A673 (cell line): ENCODE data around the gene NSUN3. TPM values are rescaled to one million over a fixed set of nuclear protein-coding genes. Genes with fewer than 3 reads are reported as not detected.
A peak's percentile ranks its signal among the peaks of the same experiment; 100 is the strongest.

ENCODE experiments used
- BruUV-seq: library from RNA; stranded (reverse); fragments of 400-500 nt; replicated peaks from 2 replicates; lab custom pipeline; 2021; lab: Mats Ljungman, UMichigan
- CTCF ChIA-PET: fragments of 300-600 bp; sonication (Branson Sonifier 250); formaldehyde crosslinking; loops from one replicate; lab custom pipeline; 2022; ENCODE audit warnings: antibody characterized with exemption; lab: Charles Lee
- POLR2A ChIA-PET: fragments of 300-600 bp; sonication (Branson Sonifier 250); formaldehyde crosslinking; loops from one replicate; lab custom pipeline; 2022; ENCODE audit warnings: antibody characterized with exemption; ENCODE audit not compliant: low non-redundant PET; lab: Charles Lee
- DNase-seq: peaks from one replicate; pipeline ENCODE4 v3.0.0-alpha.2; 2015; ENCODE audit warnings: low spot score
- H3K27ac ChIP-seq: fragments of 200-600 bp; sonication (generic); 2 replicates; pipeline ENCODE4 v1.5.1; 2016; ENCODE audit warnings: mixed run types, low read depth, mild to moderate bottlenecking, mixed read lengths, antibody characterized with exemption, low read length; ENCODE audit not compliant: poor library complexity, severe bottlenecking
- H3K27me3 ChIP-seq: fragments of 200-600 bp; sonication (generic); replicated peaks from 2 replicates; pipeline ENCODE4 v1.6.1; 2017; ENCODE audit warnings: mixed run types, low read depth, mild to moderate bottlenecking, mixed read lengths, antibody characterized with exemption, low read length; ENCODE audit not compliant: insufficient read depth, poor library complexity
- H3K36me3 ChIP-seq: fragments of 200-600 bp; sonication (generic); 2 replicates; pipeline ENCODE4 v1.6.1; 2016; ENCODE audit warnings: mixed run types, mild to moderate bottlenecking, mixed read lengths, antibody characterized with exemption, low read length; ENCODE audit not compliant: insufficient read depth, poor library complexity, severe bottlenecking
- H3K4me1 ChIP-seq: fragments of 200-600 bp; sonication (generic); 2 replicates; pipeline ENCODE4 v1.6.1; 2017; ENCODE audit warnings: mixed run types, mild to moderate bottlenecking, mixed read lengths, antibody characterized with exemption, low read length; ENCODE audit not compliant: insufficient read depth, poor library complexity, severe bottlenecking
- H3K4me3 ChIP-seq: fragments of 200-600 bp; sonication (generic); 2 replicates; pipeline ENCODE4 v1.5.1; 2016; ENCODE audit warnings: low read depth, mixed run types, mild to moderate bottlenecking, mixed read lengths, low read length; ENCODE audit not compliant: poor library complexity, severe bottlenecking
- H3K9me3 ChIP-seq: fragments of 200-600 bp; sonication (generic); 2 replicates; pipeline ENCODE4 v1.6.1; 2016; ENCODE audit warnings: mixed run types, low read depth, mild to moderate bottlenecking, mixed read lengths, antibody characterized with exemption, low read length; ENCODE audit not compliant: poor library complexity, severe bottlenecking
- CTCF ChIP-seq: fragments of 300-800, 200-600 bp; sonication (generic); conservative IDR thresholded peaks from 2 replicates; pipeline ENCODE4 v1.5.1; 2017; ENCODE audit warnings: low read depth, mild to moderate bottlenecking, antibody characterized with exemption, low read length, moderate library complexity, mixed read lengths
- EZH2 ChIP-seq: fragments of 200-600 bp; sonication (generic); IDR thresholded peaks from 2 replicates; pipeline ENCODE4 v1.6.1; 2017; ENCODE audit warnings: borderline replicate concordance, low read depth, mild to moderate bottlenecking, mixed read lengths, antibody characterized with exemption, low read length; ENCODE audit not compliant: poor library complexity, severe bottlenecking
- intact Hi-C: fragments of 100-400 bp; cut with micrococcal nuclease; formaldehyde crosslinking; loops from one replicate; pipeline ENCODE4 v1.10.0; 2022; ENCODE audit not compliant: unreplicated experiment
- total RNA-seq: library from RNA; stranded (reverse); gene quantifications from 2 replicates; pipeline ENCODE4 v1.2.3, GENCODE V29; 2021

NSUN3 gene
- total RNA-seq, 1 experiment from 2014 or later: 15.6 TPM

- no peak for TF ChIP-seq CTCF
- TF ChIP-seq EZH2: no peak
- ChIA-PET POLR2A (no interaction called here), CTCF (no interaction called here)
- peaks cover 18% of the 10 kb centered on the region for H3K4me1 ChIP-seq
- BruUV-seq: no TSS peak
- H3K27ac ChIP-seq: no peak overlapping the region
- H3K36me3 ChIP-seq: no peaks in the 10 kb centered on the region
- intact Hi-C loops: no loop called here
- H3K9me3 ChIP-seq: no peaks in the 10 kb centered on the region
- H3K27me3 ChIP-seq: no peaks in the 10 kb centered on the region
- H3K4me3 ChIP-seq: no peak overlapping the region
- no peak for DNase-seq
Measured at GRCh38 chr3:94158512-94158911, 95.7 kb downstream of the NSUN3 start.

DNA sequence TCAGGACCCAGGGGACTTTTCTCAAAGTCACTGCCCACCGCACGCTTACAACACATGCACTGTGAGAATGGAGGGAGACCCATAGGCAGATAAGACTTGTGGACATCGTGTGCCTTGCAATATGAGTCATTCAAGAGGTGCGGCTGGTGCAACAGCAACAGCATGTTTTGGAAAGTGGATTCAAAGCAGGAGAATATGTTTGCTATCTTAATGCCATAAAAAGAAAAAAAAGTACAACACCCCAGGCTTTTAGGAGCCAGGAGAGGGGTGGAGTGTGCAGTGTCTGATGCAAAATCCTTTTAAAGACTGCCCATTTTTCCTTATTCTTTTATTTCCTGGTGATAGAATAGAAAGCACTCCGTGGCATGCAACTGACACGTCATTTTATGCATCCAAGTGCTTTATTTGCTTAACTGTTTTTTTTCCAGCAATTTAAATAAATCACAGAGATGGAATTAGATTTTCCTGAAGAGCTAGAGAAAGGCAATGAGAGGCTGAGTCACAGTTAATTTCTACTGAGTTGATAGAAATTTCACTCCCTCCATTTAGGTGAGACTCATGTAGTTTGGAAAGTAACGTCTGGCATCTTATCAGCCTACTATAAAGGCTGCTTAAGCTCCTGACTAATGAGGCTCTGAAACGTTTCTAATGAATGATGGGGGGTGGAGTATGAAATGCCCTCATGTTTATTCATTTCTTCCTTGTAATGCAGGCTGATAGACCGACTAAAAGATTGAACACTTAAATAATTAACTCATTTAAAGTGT, 96.4 kb downstream of the NSUN3 start:
- no peak for TF ChIP-seq CTCF
- TF ChIP-seq EZH2: no peak
- H3K27ac ChIP-seq: no peak overlapping the region
- no peaks in the 10 kb centered on the region for H3K9me3 ChIP-seq
- DNase-seq: peak; percentile 78
- ChIA-PET CTCF (no interaction called here), POLR2A (no interaction called here)
- no peaks in the 10 kb centered on the region for H3K36me3 ChIP-seq
- intact Hi-C loops: no loop called here
- no peaks in the 10 kb centered on the region for H3K27me3 ChIP-seq
- H3K4me1 ChIP-seq: peaks cover 18% of the 10 kb centered on the region
- peak overlapping the region; percentile 17 for H3K4me3 ChIP-seq
- BruUV-seq: no TSS peak

- Histone ChIP-seq H3K4me3 (no peak overlapping the region), H3K27ac (no peak overlapping the region), H3K4me1 (peaks cover 24% of the 10 kb centered on the region), H3K27me3 (peaks cover 3% of the 10 kb centered on the region), H3K9me3 (no peaks in the 10 kb centered on the region), H3K36me3 (no peaks in the 10 kb centered on the region)
- POLR2A ChIA-PET: no interaction called here
- BruUV-seq: no TSS peak
- CTCF ChIA-PET: no interaction called here
- intact Hi-C loops: no loop called here
- TF ChIP-seq CTCF: no peak
- no peak for TF ChIP-seq EZH2
- DNase-seq: peak; percentile 49
Measured at GRCh38 chr3:94162700-94163099, 99.8 kb downstream of the NSUN3 start.
